COR-L47 (cell line): Measurements from ENCODE around the gene FLYWCH2.
"Not testable (repeated sequence)": the region's sequence is repeated elsewhere in the genome, so short reads cannot be mapped to it uniquely, and the experiment has no call there.

Experiments used
- DNase-seq: peaks from one replicate; lab custom pipeline; 2025; lab: John Stamatoyannopoulos, UW

The FLYWCH2 gene

GRCh38 chr16:2938206-2938605, 55.2 kb downstream of the FLYWCH2 start:
- DNase-seq: no peak

DNA sequence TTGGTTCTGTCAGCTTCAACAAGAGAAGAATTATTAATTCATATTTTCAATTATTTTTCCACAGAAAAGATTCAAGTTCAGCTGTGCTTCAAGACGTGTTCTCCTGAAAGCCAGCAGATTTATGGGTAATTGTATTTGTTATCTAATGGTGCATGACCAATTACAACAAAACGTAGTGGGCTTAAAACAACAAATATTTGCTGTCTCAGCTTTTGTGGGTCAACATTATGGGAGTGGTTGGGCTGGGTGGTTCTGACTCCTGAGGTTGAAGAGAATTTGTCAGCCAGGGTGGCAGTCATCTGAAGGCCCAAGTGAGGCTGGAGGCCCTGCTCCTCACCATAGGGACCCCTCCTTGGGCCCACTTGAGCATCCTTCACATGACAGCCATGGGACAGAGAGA, 57.0 kb downstream of the FLYWCH2 start:
- no peak for DNase-seq

GRCh38 chr16:2942045-2942444, 59.0 kb downstream of the FLYWCH2 start:
- DNase-seq: no peak

GRCh38 chr16:2943716-2944115, 60.7 kb downstream of the FLYWCH2 start:
- DNase-seq: not testable (repeated sequence)

GRCh38 chr16:2946649-2947048, 63.6 kb downstream of the FLYWCH2 start:
- DNase-seq: no peak
